KMS-11 (cell line): ENCODE results near the gene OR8B12.

Experiments used
- H2AFZ ChIP-seq: fragments of 200-600 bp; sonication (generic); 2 replicates; pipeline ENCODE4 v1.6.1; 2016; ENCODE audit warnings: antibody characterized with exemption, mixed run types, low read depth
- H3K27ac ChIP-seq: fragments of 200-600 bp; sonication (generic); 2 replicates; pipeline ENCODE4 v1.6.1; 2016; ENCODE audit warnings: mild to moderate bottlenecking, mixed run types
- H3K27me3 ChIP-seq: fragments of 200-600 bp; sonication (generic); 2 replicates; pipeline ENCODE4 v1.6.1; 2017; ENCODE audit warnings: mild to moderate bottlenecking, low read depth, mixed run types, moderate library complexity; ENCODE audit not compliant: insufficient read depth
- H3K36me3 ChIP-seq: fragments of 200-600 bp; sonication (generic); 2 replicates; pipeline ENCODE4 v1.6.1; 2017; ENCODE audit warnings: mild to moderate bottlenecking, mixed run types; ENCODE audit not compliant: insufficient read depth
- H3K4me1 ChIP-seq: fragments of 200-600 bp; sonication (generic); 2 replicates; pipeline ENCODE4 v1.6.1; 2016; ENCODE audit warnings: mild to moderate bottlenecking, low read depth, mixed run types; ENCODE audit not compliant: poor library complexity, severe bottlenecking
- H3K4me2 ChIP-seq: fragments of 200-600 bp; sonication (generic); 2 replicates; pipeline ENCODE4 v1.7.0; 2016; ENCODE audit warnings: mild to moderate bottlenecking, mixed run types
- H3K4me3 ChIP-seq: fragments of 200-600 bp; sonication (generic); IDR thresholded peaks from 2 replicates; pipeline ENCODE4 v1.6.1; 2017; ENCODE audit warnings: low read depth, low read length, mixed read lengths; ENCODE audit not compliant: insufficient read depth
- H3K79me2 ChIP-seq: fragments of 200-600 bp; sonication (generic); 2 replicates; pipeline ENCODE4 v1.6.1; 2016; ENCODE audit warnings: low read depth, mixed run types; ENCODE audit not compliant: insufficient read depth
- H3K9ac ChIP-seq: fragments of 200-600 bp; sonication (generic); 2 replicates; pipeline ENCODE4 v1.6.1; 2016; ENCODE audit warnings: mild to moderate bottlenecking, mixed run types
- H4K20me1 ChIP-seq: fragments of 200-600 bp; sonication (generic); 2 replicates; pipeline ENCODE4 v1.6.1; 2016; ENCODE audit warnings: mild to moderate bottlenecking, mixed run types; ENCODE audit not compliant: insufficient read depth
- TF ChIP-seq, protein P1 (sequence below): fragments of 200-600 bp; sonication (generic); conservative IDR thresholded peaks from 2 replicates; pipeline ENCODE4 v1.6.1; 2017; ENCODE audit warnings: low read depth, mild to moderate bottlenecking, antibody characterized with exemption, low read length, moderate library complexity, mixed read lengths

OR8B12 gene

DNA sequence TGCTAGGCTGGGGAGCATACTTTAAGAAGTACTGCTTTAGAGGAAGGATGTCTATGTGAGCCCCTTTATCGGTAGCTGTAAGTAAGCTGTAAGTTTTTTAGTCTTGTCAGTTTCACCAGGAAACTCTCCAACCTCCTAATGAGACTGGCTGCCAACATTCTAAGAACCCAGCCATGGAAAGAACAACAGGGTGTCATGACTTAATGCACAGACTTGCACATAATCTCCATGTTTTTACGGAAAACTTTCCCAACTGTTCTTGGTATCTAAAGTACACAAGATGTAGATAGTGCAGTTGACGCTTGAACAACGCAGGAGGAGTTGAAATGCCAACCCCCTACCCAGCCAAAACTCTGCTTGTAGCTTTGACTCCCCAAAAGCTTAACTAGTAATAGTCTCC lies 35.3 kb upstream of the OR8B12 start:
- no peaks in the 10 kb centered on the region for H3K36me3 ChIP-seq
- no peaks in the 10 kb centered on the region for H4K20me1 ChIP-seq
- no peaks in the 10 kb centered on the region for H3K4me1 ChIP-seq
- no peak overlapping the region for H3K4me3 ChIP-seq
- no peak overlapping the region for H2AFZ ChIP-seq
- H3K9ac ChIP-seq = no peak overlapping the region
- no peak overlapping the region for H3K27ac ChIP-seq
- no peak overlapping the region for H3K4me2 ChIP-seq
- H3K27me3 ChIP-seq = no peaks in the 10 kb centered on the region
- no peaks in the 10 kb centered on the region for H3K79me2 ChIP-seq
- TF ChIP-seq, protein P1, sequence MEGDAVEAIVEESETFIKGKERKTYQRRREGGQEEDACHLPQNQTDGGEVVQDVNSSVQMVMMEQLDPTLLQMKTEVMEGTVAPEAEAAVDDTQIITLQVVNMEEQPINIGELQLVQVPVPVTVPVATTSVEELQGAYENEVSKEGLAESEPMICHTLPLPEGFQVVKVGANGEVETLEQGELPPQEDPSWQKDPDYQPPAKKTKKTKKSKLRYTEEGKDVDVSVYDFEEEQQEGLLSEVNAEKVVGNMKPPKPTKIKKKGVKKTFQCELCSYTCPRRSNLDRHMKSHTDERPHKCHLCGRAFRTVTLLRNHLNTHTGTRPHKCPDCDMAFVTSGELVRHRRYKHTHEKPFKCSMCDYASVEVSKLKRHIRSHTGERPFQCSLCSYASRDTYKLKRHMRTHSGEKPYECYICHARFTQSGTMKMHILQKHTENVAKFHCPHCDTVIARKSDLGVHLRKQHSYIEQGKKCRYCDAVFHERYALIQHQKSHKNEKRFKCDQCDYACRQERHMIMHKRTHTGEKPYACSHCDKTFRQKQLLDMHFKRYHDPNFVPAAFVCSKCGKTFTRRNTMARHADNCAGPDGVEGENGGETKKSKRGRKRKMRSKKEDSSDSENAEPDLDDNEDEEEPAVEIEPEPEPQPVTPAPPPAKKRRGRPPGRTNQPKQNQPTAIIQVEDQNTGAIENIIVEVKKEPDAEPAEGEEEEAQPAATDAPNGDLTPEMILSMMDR = no peak

DNA sequence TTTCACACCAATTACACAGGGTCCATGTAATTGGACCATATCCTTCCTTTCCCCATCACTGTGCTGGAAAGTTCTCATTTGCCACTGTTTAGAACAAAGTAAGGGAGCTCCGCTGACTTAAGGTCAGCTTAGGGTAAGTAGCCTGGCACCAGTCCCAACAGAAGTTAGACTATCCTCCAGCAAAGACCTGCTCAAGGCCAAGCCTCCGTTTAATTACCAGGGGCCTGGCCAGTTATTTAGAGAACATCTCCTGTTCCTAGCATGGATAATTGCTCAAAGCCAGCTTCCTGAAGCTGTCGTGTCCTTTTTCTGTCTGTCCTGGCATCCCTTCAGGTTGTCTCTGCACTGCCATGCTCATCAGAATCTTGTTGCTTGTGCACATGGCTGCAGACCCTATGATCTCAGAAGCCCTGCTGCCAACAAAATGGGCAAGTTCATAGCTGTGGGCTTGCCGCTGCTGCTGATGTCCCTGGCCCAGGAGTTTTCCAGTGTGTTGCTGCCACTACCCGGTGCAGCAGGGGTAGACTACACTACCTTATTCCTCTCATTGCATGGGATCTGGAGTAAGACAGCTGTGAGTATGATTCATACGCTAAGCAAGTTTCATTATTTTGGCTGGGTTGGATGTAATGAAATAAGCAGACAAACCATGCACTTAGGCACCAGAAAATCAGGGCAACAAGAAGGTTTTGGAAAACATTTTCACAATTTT lies 34.4 kb upstream of the OR8B12 start:
- no peak overlapping the region for H3K27ac ChIP-seq
- H3K4me1 ChIP-seq = no peaks in the 10 kb centered on the region
- no peaks in the 10 kb centered on the region for H3K27me3 ChIP-seq
- no peak overlapping the region for H2AFZ ChIP-seq
- H4K20me1 ChIP-seq = no peaks in the 10 kb centered on the region
- H3K4me2 ChIP-seq = no peak overlapping the region
- no peaks in the 10 kb centered on the region for H3K36me3 ChIP-seq
- H3K79me2 ChIP-seq = no peaks in the 10 kb centered on the region
- no peak overlapping the region for H3K4me3 ChIP-seq
- TF ChIP-seq, protein P1 = no peak
- H3K9ac ChIP-seq = no peak overlapping the region

- no peaks in the 10 kb centered on the region for H3K79me2 ChIP-seq
- no peak overlapping the region for H3K27ac ChIP-seq
- no peaks in the 10 kb centered on the region for H3K4me1 ChIP-seq
- H3K27me3 ChIP-seq = no peaks in the 10 kb centered on the region
- TF ChIP-seq, protein P1 = no peak
- no peak overlapping the region for H3K9ac ChIP-seq
- H3K4me2 ChIP-seq = no peak overlapping the region
- H3K36me3 ChIP-seq = no peaks in the 10 kb centered on the region
- no peak overlapping the region for H2AFZ ChIP-seq
- H4K20me1 ChIP-seq = no peaks in the 10 kb centered on the region
- no peak overlapping the region for H3K4me3 ChIP-seq
Measured at GRCh38 chr11:124570160-124570559, 26.7 kb upstream of the OR8B12 start.

- Histone ChIP-seq H4K20me1 (no peaks in the 10 kb centered on the region), H3K4me2 (no peak within 1 kb of the TSS), H3K4me1 (no peaks in the 10 kb centered on the region), H3K9ac (no peak within 1 kb of the TSS), H2AFZ (no peak within 1 kb of the TSS), H3K27ac (no peak within 1 kb of the TSS), H3K4me3 (no peak within 1 kb of the TSS), H3K36me3 (no peaks in the 10 kb centered on the region), H3K79me2 (no peaks in the 10 kb centered on the region), H3K27me3 (no peaks in the 10 kb centered on the region)
- TF ChIP-seq, protein P1 = no peak
Measured at GRCh38 chr11:124569697-124570096, 26.2 kb upstream of the OR8B12 start, which contains the start of gene OR8A1. Gene OR8A1 (plus strand): TSS chr11:124569997. CDS start chr11:124570120, 123 bp downstream.
